ENCODE results near the gene MEF2C.
"Not testable (repeated sequence)": the region's sequence is repeated elsewhere in the genome, so short reads cannot be mapped to it uniquely, and the experiment has no call there.

The MEF2C gene

GRCh38 chr5:88805151-88805784 is 77.7 kb downstream of the MEF2C start:
- in situ Hi-C loops (cut with HindIII; ENCODE audit: low sequenced_read_pairs): no loop called here

DNA sequence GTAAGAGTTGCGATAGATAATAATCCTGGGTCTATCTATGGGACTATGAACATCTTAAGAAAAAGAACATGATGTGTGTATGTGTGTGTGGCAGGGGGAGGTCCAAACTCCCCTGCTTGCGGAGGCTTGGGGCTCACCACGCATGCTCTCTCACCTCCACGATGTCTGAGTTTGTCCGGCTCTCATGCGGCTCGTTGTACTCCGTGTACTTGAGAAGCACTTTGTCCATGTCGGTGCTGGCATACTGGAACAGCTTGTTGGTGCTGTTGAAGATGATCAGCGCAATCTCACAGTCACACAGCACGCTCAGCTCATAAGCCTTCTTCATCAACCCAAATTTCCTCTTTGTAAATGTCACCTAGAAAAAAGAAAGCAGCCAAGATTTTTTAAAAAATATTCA is 78.5 kb downstream of the MEF2C start:
- in situ Hi-C loops (cut with HindIII; ENCODE audit: low sequenced_read_pairs): no loop called here

- in situ Hi-C loops (cut with HindIII; ENCODE audit: low sequenced_read_pairs): no loop called here
Measured at GRCh38 chr5:88803309-88803708, 79.7 kb downstream of the MEF2C start.

- in situ Hi-C loops (cut with HindIII; ENCODE audit: low sequenced_read_pairs): no loop called here
Measured at GRCh38 chr5:88799938-88800535, 82.9 kb downstream of the MEF2C start.

GRCh38 chr5:88798933-88799332 is 84.1 kb downstream of the MEF2C start:
- in situ Hi-C loops (cut with HindIII; ENCODE audit: low sequenced_read_pairs): not testable (repeated sequence)

DNA sequence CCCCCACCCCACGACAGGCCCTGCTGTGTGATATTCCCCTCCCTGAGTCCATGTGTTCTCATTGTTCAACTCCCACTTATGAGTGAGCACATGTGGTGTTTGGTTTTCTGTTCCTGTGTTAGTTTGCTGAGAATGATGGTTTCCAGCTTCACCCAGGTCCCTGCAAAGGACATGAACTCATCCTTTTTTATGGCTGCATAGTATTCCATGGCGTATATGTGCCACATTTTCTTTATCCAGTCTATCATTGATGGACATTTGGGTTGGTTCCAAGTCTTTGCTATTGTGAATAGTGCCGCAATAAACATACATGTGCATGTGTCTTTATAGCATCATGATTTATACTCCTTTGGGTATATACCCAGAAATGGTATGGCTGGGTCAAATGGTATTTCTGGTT is 89.2 kb downstream of the MEF2C start:
- in situ Hi-C loops (cut with HindIII; ENCODE audit: low sequenced_read_pairs): not testable (repeated sequence)

DNA sequence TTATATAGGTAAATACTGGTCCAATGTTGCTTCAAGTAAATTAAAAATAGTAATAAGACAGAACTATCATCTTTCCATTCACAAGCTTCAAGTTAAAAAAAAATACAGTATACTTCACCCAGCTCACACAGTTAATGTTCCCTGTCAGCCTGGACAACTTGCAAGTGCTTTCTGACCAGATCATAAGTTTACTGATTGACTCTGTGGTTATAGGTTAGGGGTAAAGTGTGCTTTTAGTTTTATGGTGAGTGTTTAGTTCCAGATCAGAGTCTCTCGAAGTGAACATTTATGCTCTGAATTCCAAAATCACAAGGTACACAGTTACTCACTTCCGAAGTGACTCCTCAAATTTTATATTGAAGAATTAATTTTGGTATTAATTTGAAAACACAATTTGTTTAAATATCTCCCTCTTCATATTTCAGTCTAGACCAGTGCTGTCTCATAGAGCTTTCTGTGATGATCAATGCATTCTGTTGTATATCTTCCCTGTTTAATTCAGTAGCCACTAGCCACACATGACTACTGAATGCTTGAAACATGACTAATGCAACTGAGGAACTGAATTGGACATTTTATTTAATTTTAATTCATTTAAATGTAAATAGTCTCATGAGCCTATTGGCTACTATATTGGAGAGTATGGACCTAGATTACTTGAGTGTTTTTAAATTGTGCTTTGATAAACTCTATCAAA is 90.7 kb downstream of the MEF2C start:
- in situ Hi-C loops (cut with HindIII; ENCODE audit: low sequenced_read_pairs): no loop called here

GRCh38 chr5:88787856-88788255 is 95.1 kb downstream of the MEF2C start:
- in situ Hi-C loops (cut with HindIII; ENCODE audit: low sequenced_read_pairs): no loop called here

DNA sequence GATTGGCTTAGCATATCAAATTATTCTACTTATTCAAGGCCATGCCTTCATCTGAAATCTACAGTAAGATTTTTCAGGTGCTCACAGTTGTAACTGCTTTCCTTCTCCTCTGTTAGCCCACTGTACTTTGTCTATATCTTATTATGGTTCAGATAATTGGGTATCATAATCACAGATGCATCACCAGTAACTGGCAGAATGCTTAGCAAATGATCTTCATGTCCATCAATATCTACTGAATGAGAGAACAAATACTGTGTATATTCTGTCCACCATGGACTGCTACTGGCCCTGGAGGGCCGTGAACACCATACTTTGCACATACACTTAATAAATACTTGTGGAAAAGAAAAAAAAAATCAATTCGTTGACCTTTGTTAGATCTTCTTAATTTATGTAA is 96.2 kb downstream of the MEF2C start:
- in situ Hi-C loops (cut with HindIII; ENCODE audit: low sequenced_read_pairs): no loop called here

DNA sequence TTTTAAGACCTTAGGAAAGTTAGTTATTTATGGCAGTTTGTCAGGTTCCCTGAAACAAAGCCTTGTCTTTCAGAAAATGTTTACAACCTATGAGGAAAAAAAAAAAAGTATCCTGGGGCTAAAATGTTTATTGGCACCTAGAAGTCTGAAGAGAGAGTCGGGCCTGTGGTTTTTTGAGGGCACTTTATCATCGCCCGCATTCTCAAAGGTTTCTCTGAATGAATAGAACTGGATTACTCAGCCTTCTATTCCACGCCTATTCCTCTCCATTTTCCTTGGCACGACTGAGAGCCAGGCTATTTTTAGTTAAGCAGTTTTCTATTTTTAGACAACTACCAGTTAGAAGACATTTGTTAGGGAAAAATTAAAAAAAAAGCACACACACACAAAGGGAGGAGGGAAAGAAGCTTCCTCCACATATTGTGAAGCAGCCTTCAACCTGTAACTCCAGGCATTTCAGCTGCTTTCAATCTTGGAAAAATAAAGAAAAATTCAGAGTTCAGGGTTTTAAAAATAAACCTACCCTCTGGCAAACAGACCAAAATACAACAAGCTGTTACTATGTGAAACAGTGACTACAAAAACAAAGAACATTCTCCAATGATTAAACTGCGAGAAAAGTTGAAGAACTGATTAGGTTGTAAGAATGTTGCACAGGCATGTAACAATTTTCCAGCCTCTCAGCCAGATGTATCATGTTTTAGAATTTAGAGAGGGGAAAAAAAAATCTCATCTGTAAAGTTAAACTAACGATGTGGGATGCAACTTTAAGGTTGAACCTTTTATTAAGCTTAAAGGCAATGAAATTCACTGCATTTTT is 97.0 kb downstream of the MEF2C start:
- in situ Hi-C loops (cut with HindIII; ENCODE audit: low sequenced_read_pairs): no loop called here

DNA sequence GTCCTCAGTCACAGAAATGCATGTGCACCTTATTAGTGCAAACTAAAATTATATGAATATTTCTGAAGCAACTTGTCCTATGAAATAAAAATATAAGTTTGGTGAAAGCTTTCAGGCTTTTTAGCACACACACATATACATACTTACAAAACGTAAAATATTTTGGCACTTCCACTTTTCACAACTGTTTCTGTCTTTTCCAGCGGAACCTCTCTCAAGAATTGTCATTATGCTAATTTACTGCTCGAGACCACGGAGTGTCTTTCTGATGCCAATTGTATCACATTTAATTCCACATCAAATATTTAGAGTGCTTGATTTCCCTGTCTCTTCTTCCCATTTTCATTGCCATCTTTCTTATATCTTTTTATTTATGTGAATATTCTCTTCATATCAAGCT is 100.4 kb downstream of the MEF2C start:
- in situ Hi-C loops (cut with HindIII; ENCODE audit: low sequenced_read_pairs): no loop called here

GRCh38 chr5:88780736-88781135 is 102.2 kb downstream of the MEF2C start:
- in situ Hi-C loops (cut with HindIII; ENCODE audit: low sequenced_read_pairs): no loop called here

DNA sequence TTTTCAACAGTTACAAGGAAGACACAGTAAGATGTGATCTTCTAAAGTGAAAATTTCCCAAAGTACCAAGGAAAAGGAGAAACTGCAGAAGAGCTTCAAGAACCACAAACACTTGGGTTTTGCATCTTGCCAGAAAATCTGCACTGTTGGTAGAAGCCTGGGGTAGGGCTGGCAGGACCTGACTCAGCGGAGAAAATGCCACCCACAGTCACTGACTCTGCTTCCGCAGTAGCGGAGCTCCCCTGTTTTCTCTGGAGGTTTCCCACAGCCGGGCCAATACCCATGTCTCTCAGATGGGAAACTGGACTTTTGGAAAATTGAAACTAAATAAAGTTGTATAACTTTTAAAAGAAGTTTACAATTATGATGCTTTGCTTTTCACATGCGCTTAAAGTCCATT is 104.2 kb downstream of the MEF2C start:
- in situ Hi-C loops (cut with HindIII; ENCODE audit: low sequenced_read_pairs): no loop called here

GRCh38 chr5:88776692-88777091 is 106.3 kb downstream of the MEF2C start:
- in situ Hi-C loops (cut with HindIII; ENCODE audit: low sequenced_read_pairs): no loop called here

- in situ Hi-C loops (cut with HindIII; ENCODE audit: low sequenced_read_pairs): no loop called here
Measured at GRCh38 chr5:88772831-88773230, 110.2 kb downstream of the MEF2C start.

GRCh38 chr5:88772047-88772446 is 110.9 kb downstream of the MEF2C start:
- in situ Hi-C loops (cut with HindIII; ENCODE audit: low sequenced_read_pairs): no loop called here

GRCh38 chr5:88770276-88771257 is 112.4 kb downstream of the MEF2C start:
- in situ Hi-C loops (cut with HindIII; ENCODE audit: low sequenced_read_pairs): no loop called here

- in situ Hi-C loops (cut with HindIII; ENCODE audit: low sequenced_read_pairs): no loop called here
Measured at GRCh38 chr5:88769165-88769564, 113.8 kb downstream of the MEF2C start.

DNA sequence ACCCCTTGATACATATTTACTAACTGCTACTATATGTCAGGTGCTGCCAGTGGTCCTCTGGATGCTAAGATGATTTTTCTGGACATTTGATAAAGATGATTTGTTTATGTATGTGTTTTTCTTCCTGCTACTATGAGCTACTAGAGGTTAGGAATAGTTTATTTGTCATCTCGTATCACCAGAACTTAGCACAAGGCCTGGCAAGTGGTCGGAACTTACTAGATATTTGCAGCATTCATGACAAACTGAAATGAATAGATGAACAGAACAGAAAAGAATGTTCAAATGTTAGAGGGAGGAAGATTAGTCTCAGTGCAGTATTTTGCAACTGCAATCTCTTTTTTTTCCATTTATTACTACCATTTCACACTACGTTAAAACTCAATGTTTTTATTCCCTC is 114.6 kb downstream of the MEF2C start:
- in situ Hi-C loops (cut with HindIII; ENCODE audit: low sequenced_read_pairs): no loop called here

- in situ Hi-C loops (cut with HindIII; ENCODE audit: low sequenced_read_pairs): no loop called here
Measured at GRCh38 chr5:88765798-88766197, 117.2 kb downstream of the MEF2C start.
